DMS114 treated with DMSO at 0.1 percent for 48 hours (cell line): ENCODE measurements around the gene ATXN3.

Source experiments
- DNase-seq: peaks from one replicate; lab custom pipeline; 2025; ENCODE audit not compliant: unreplicated experiment; lab: John Stamatoyannopoulos, UW

The ATXN3 gene

GRCh38 chr14:92106143-92106926 lies at the start of gene ATXN3:
TSS of gene ATXN3 (minus strand) at chr14:92106582. CDS start at chr14:92106552, 30 bp downstream.
- peak; percentile 94 for DNase-seq

GRCh38 chr14:92154283-92154942 lies 48.0 kb upstream of the ATXN3 start:
- no peak for DNase-seq

GRCh38 chr14:92153581-92153980 lies 47.2 kb upstream of the ATXN3 start:
- DNase-seq: no peak

GRCh38 chr14:92144708-92145107 lies 38.3 kb upstream of the ATXN3 start:
- DNase-seq: no peak

GRCh38 chr14:92143962-92144361 lies 37.6 kb upstream of the ATXN3 start:
- no peak for DNase-seq

- DNase-seq: no peak
Observed at GRCh38 chr14:92143309-92143708, 36.9 kb upstream of the ATXN3 start.

GRCh38 chr14:92135269-92135668 lies 28.9 kb upstream of the ATXN3 start:
- peak; percentile 15 for DNase-seq

- no peak for DNase-seq
Observed at GRCh38 chr14:92134456-92134855, 28.1 kb upstream of the ATXN3 start.

GRCh38 chr14:92122761-92123160 lies 16.4 kb upstream of the ATXN3 start:
- DNase-seq: no peak

- DNase-seq: no peak
Observed at GRCh38 chr14:92122351-92122677, 15.9 kb upstream of the ATXN3 start.

GRCh38 chr14:92121670-92122350 lies 15.4 kb upstream of the ATXN3 start, which contains the start of the genes CPSF2 and NDUFB1:
TSS of gene CPSF2 (plus strand) at chr14:92121969. CDS start at chr14:92130985, 9,016 bp downstream.
TSS of gene NDUFB1 (minus strand) at chr14:92121706. CDS start at chr14:92117637, 4,069 bp downstream.
- DNase-seq: peak; percentile 79

GRCh38 chr14:92121207-92121669 lies 14.9 kb upstream of the ATXN3 start:
- no peak for DNase-seq

- DNase-seq: no peak
Observed at GRCh38 chr14:92109490-92109889, 3.1 kb upstream of the ATXN3 start.

GRCh38 chr14:92108345-92109254 lies 2.2 kb upstream of the ATXN3 start:
- no peak for DNase-seq

GRCh38 chr14:92105893-92106142 lies 564 bp downstream of the ATXN3 start:
- DNase-seq: peak; percentile 36

- DNase-seq: no peak
Observed at GRCh38 chr14:92105073-92105892, 1.1 kb downstream of the ATXN3 start.

GRCh38 chr14:92103363-92103989 lies 2.9 kb downstream of the ATXN3 start:
- no peak for DNase-seq

- DNase-seq: no peak
Observed at GRCh38 chr14:92099802-92100201, 6.6 kb downstream of the ATXN3 start.

- DNase-seq: no peak
Observed at GRCh38 chr14:92093320-92093719, 13.1 kb downstream of the ATXN3 start.

- DNase-seq: no peak
Observed at GRCh38 chr14:92088494-92088893, 17.9 kb downstream of the ATXN3 start.
